Measurements from ENCODE around the gene TBC1D9B. TPM values are rescaled to one million over a fixed set of nuclear protein-coding genes. Genes with fewer than 3 reads are reported as not detected.
"Not testable (repeated sequence)": the region's sequence is repeated elsewhere in the genome, so short reads cannot be mapped to it uniquely, and the experiment has no call there.

Gene TBC1D9B
- total and polyA plus RNA-seq, 5 donors = 36.2 to 51.5 (median 43.1) TPM

DNA sequence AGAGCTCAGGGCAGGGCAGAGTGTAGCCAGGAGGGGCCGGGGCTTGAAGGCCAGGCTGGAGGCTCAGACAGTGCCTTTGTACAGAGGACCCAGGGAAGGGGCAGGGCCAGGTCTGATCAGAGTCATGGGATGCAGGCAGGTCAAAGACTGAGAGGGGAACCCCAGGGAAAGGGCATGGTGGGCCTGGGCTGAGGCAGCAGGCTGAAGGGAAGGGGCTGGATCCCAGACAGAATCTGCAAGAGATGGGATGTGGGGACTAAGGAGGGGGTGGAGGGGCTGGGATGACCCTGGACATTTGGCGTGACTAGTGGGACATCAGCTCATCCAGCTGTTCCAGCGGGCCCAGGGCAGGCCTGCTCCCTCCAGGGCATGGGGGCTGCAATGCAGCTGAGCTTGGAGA, 33.6 kb downstream of the TBC1D9B start:
- no peak overlapping the region for H3K27ac ChIP-seq (ENCODE audit: low read length)
- 95% methylated on average over 3 of the region's 3 CpGs for WGBS
- ATAC-seq = no peak
- H3K27me3 ChIP-seq (ENCODE audit: control insufficient read depth, insufficient read depth) = no peaks in the 10 kb centered on the region
- DNase-seq = no peak
- H3K9me3 ChIP-seq (ENCODE audit: control insufficient read depth, low read length) = no peaks in the 10 kb centered on the region
- H3K4me3 ChIP-seq (ENCODE audit: low read length) = no peak overlapping the region
- no peaks in the 10 kb centered on the region for H3K4me1 ChIP-seq (ENCODE audit: control insufficient read depth, insufficient read depth, low read length)
- intact Hi-C loops (cut with DNase I) = no loop called here

- WGBS = 94% methylated on average over 7 of the region's 7 CpGs
- no peak overlapping the region for H3K4me3 ChIP-seq (ENCODE audit: low read length)
- H3K27me3 ChIP-seq (ENCODE audit: control insufficient read depth, insufficient read depth) = no peaks in the 10 kb centered on the region
- no peaks in the 10 kb centered on the region for H3K4me1 ChIP-seq (ENCODE audit: control insufficient read depth, insufficient read depth, low read length)
- intact Hi-C loops (cut with DNase I) = no loop called here
- ATAC-seq = no peak
- no peak for DNase-seq
- H3K9me3 ChIP-seq (ENCODE audit: control insufficient read depth, low read length) = no peaks in the 10 kb centered on the region
- no peak overlapping the region for H3K27ac ChIP-seq (ENCODE audit: low read length)
Observed at GRCh38 chr5:179873588-179874110, 34.0 kb downstream of the TBC1D9B start.

- ATAC-seq = no peak
- intact Hi-C loops (cut with DNase I) = no loop called here
- WGBS = 92% methylated on average over 14 of the region's 14 CpGs
- H3K9me3 ChIP-seq (ENCODE audit: control insufficient read depth, low read length) = no peaks in the 10 kb centered on the region
- no peak overlapping the region for H3K27ac ChIP-seq (ENCODE audit: low read length)
- H3K27me3 ChIP-seq (ENCODE audit: control insufficient read depth, insufficient read depth) = no peaks in the 10 kb centered on the region
- H3K4me1 ChIP-seq (ENCODE audit: control insufficient read depth, insufficient read depth, low read length) = no peaks in the 10 kb centered on the region
- no peak for DNase-seq
- no peak overlapping the region for H3K4me3 ChIP-seq (ENCODE audit: low read length)
Observed at GRCh38 chr5:179872828-179873575, 34.7 kb downstream of the TBC1D9B start.

DNA sequence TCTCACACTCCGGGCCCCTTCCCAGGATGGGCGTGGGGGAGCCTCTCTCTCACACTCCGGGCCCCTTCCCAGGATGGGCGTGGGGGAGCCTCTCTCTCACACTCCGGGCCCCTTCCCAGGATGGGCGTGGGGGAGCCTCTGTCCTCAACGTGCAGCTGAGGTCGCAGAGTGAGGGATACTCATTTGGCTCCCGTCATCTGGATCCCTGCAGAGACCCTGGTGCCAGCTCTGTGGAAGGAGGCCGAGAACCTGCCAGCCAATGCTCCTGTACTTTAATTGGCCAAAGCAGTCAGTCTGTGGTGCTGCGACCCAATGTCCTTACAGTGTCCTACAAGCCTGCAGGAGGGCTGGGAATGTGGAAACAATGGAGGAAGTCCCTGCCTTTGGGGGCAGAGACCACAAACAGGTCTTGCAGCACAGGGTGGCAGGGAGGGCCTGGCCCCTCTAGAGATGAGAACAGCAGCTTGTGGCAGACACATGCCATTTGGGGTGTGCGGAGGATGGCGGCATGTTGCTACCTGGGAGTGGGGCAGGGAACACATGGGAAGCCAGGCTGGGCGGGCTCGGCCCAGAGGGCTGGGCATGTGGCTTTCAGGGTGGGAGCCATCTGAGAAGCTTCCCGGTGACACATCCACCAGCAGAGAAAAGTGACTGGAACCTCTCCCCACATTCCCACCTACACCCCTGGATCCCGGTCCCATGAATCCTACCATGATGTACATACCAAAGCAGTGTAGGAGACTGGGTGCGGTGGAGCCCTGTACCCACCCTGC, 35.5 kb downstream of the TBC1D9B start:
- ATAC-seq (no peak), DNase-seq (no peak)
- WGBS = 82% methylated on average over 15 of the region's 18 CpGs
- Histone ChIP-seq H3K4me3 (ENCODE audit: low read length) (no peak overlapping the region), H3K27ac (ENCODE audit: low read length) (no peak overlapping the region), H3K9me3 (ENCODE audit: control insufficient read depth, low read length) (no peaks in the 10 kb centered on the region), H3K27me3 (ENCODE audit: control insufficient read depth, insufficient read depth) (no peaks in the 10 kb centered on the region), H3K4me1 (ENCODE audit: control insufficient read depth, insufficient read depth, low read length) (no peaks in the 10 kb centered on the region)
- intact Hi-C loops (cut with DNase I) = no loop called here

DNA sequence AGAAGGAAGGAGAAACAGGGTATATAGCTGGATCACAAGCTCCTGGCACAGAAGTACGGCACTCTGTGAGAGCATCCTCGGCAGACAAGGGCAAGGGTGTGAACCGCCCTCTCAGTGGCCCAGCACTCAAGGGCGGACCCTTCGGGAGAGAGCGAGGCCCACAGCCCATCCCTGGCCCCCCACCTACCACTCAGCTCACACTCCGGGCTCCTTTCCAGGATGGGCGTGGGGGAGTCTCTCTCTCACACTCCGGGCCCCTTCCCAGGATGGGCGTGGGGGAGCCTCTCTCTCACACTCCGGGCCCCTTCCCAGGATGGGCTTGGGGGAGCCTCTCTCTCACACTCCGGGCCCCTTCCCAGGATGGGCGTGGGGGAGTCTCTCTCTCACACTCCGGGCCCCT, 36.2 kb downstream of the TBC1D9B start:
- H3K4me3 ChIP-seq (ENCODE audit: low read length); H3K9me3 ChIP-seq (ENCODE audit: control insufficient read depth, low read length); intact Hi-C loops (cut with DNase I); DNase-seq; H3K27ac ChIP-seq (ENCODE audit: low read length); H3K4me1 ChIP-seq (ENCODE audit: control insufficient read depth, insufficient read depth, low read length); H3K27me3 ChIP-seq (ENCODE audit: control insufficient read depth, insufficient read depth): not testable (repeated sequence)
- ATAC-seq = peak in 1 of 2 donors; percentile 40
- 68% methylated on average over 14 of the region's 14 CpGs for WGBS

GRCh38 chr5:179870952-179871351, 36.7 kb downstream of the TBC1D9B start:
- ATAC-seq (no peak), DNase-seq (no peak)
- Histone ChIP-seq H3K4me3 (ENCODE audit: low read length) (no peak overlapping the region), H3K4me1 (ENCODE audit: control insufficient read depth, insufficient read depth, low read length) (no peaks in the 10 kb centered on the region), H3K27me3 (ENCODE audit: control insufficient read depth, insufficient read depth) (no peaks in the 10 kb centered on the region), H3K27ac (ENCODE audit: low read length) (no peak overlapping the region), H3K9me3 (ENCODE audit: control insufficient read depth, low read length) (no peaks in the 10 kb centered on the region)
- WGBS = 87% methylated on average over 3 of the region's 3 CpGs
- intact Hi-C loops (cut with DNase I) = no loop called here

DNA sequence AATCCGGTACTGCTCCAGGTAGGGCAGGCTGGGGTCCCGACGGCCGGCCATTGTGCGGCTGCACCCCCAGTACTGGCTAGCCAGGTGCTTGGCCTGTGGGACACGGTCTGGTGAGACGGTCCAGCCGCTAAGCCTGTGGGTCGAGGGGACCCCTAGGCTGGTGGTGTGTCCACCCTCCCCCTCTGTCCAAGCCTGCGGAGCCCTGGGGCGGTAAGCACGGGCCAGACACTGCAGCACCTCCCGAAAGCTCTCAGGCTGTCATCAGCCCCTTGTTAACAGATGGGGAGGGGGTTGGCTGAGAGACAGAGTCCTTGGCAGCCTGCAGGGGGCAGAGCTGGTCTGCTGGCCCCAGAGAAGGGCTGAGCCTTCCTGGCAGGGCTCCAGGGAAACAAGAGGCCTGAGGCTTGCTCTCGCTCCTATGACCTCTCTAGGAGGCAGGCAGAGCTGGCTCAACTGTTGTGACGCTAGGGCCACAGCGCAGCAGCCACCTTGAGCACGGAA, 37.2 kb downstream of the TBC1D9B start:
- H3K9me3 ChIP-seq (ENCODE audit: control insufficient read depth, low read length) = no peaks in the 10 kb centered on the region
- peak; percentile 85 to 90 (median 89) for DNase-seq
- no peaks in the 10 kb centered on the region for H3K4me1 ChIP-seq (ENCODE audit: control insufficient read depth, insufficient read depth, low read length)
- H3K4me3 ChIP-seq (ENCODE audit: low read length) = no peak overlapping the region
- H3K27ac ChIP-seq (ENCODE audit: low read length) = no peak overlapping the region
- intact Hi-C loops (cut with DNase I) = no loop called here
- no peaks in the 10 kb centered on the region for H3K27me3 ChIP-seq (ENCODE audit: control insufficient read depth, insufficient read depth)
- peak; percentile 60 to 71 for ATAC-seq
- 53% methylated on average over 17 of the region's 17 CpGs for WGBS

- no peaks in the 10 kb centered on the region for H3K9me3 ChIP-seq (ENCODE audit: control insufficient read depth, low read length)
- H3K4me3 ChIP-seq (ENCODE audit: low read length) = no peak overlapping the region
- 78% methylated on average over 16 of the region's 16 CpGs for WGBS
- intact Hi-C loops (cut with DNase I) = loop anchor here in 1 of 4 donors (10.0 kb wide), 1 partner anchor 105 kb away; no protein-coding TSS in a partner anchor
- DNase-seq = no peak
- no peaks in the 10 kb centered on the region for H3K4me1 ChIP-seq (ENCODE audit: control insufficient read depth, insufficient read depth, low read length)
- no peak for ATAC-seq
- no peak overlapping the region for H3K27ac ChIP-seq (ENCODE audit: low read length)
- no peaks in the 10 kb centered on the region for H3K27me3 ChIP-seq (ENCODE audit: control insufficient read depth, insufficient read depth)
Observed at GRCh38 chr5:179869641-179870402, 37.9 kb downstream of the TBC1D9B start.

DNA sequence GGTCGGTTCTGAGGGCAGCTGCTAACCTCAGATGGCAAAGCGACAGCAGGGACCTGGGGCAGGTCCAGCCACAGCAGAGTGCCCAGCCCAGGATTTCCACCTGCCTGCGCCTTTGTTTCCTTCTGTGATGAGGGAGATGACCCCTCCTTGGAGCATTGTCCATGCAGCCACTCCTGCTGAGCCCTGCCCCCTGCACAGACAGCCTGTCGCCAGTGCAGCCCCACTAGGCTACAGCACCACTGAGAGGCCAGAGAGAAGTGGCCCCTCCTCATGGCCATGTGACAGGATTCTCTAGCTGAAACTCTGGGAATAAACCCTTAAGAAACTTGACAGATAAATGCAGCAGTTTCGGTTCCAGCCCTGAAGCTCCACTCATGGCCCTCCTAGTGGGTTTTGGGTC, 38.6 kb downstream of the TBC1D9B start:
- no peaks in the 10 kb centered on the region for H3K27me3 ChIP-seq (ENCODE audit: control insufficient read depth, insufficient read depth)
- H3K9me3 ChIP-seq (ENCODE audit: control insufficient read depth, low read length) = no peaks in the 10 kb centered on the region
- DNase-seq (no peak), ATAC-seq (peak in 1 of 2 donors; percentile 6)
- no peaks in the 10 kb centered on the region for H3K4me1 ChIP-seq (ENCODE audit: control insufficient read depth, insufficient read depth, low read length)
- 74% methylated on average over 5 of the region's 5 CpGs for WGBS
- no peak overlapping the region for H3K27ac ChIP-seq (ENCODE audit: low read length)
- intact Hi-C loops (cut with DNase I) = loop anchor here in 1 of 4 donors (10.0 kb wide), 1 partner anchor 104 kb away; no protein-coding TSS in a partner anchor
- no peak overlapping the region for H3K4me3 ChIP-seq (ENCODE audit: low read length)

DNA sequence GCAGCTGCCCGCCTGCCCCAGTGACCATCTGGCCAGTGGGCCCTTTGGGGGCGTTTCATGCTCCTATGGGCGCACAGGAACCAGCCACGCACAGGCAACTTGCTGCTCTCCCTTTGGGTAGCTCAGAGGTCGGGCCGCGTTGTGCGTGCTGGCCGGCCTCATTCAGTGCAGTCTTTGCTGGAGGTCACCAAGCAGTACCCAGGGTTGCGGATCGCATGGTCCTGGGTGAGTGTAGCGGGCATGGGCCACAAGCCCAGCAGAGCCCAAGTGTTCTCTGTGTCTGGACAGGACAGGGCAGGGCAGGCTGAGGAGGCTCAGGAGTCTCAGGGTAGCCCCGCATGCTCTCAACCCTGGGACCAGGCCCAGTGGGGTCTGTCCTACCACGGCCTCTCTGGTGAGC, 39.2 kb downstream of the TBC1D9B start:
- Histone ChIP-seq H3K4me1 (ENCODE audit: control insufficient read depth, insufficient read depth, low read length) (no peaks in the 10 kb centered on the region), H3K27me3 (ENCODE audit: control insufficient read depth, insufficient read depth) (no peaks in the 10 kb centered on the region), H3K9me3 (ENCODE audit: control insufficient read depth, low read length) (no peaks in the 10 kb centered on the region), H3K27ac (ENCODE audit: low read length) (no peak overlapping the region), H3K4me3 (ENCODE audit: low read length) (no peak overlapping the region)
- 96% methylated on average over 14 of the region's 14 CpGs for WGBS
- intact Hi-C loops (cut with DNase I) = loop anchor here in 1 of 4 donors (10.0 kb wide), 1 partner anchor 104 kb away; no protein-coding TSS in a partner anchor
- no peak for DNase-seq
- ATAC-seq = no peak
